GM21786 (cell line): ENCODE data around the gene NEB.
A peak's percentile ranks its signal among the peaks of the same experiment; 100 is the strongest.
"Not testable (repeated sequence)": the region's sequence is repeated elsewhere in the genome, so short reads cannot be mapped to it uniquely, and the experiment has no call there.

ENCODE experiments used
- ATAC-seq: cut with Tn5 transposase; IDR thresholded peaks from one replicate; pipeline ENCODE4 v1.9.1; 2021; ENCODE audit not compliant: unreplicated experiment

NEB gene

DNA sequence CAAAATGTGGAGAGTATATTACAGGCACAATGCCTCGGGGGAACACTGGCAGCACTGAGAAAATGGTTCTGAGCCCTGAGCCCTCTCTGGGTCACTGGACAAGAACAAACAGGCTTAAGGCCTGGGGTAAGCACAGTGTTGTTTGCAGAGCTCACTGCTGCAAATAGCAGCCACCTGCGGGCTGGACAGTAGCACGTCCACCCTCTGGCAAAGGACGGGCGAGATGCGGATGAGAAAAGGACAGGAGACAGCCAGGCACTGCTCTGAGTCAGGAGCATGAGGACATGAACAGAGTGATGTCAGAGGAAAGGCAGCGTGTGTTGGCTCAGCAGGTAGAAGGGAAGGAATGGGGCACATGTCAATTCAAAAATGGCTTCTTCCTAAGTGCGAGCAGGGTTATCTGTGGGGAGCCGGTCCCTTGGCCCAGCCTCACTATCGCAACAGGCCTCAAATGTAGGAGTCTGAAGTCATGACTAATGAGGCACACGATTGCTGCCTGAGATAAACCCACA is 25.9 kb upstream of the NEB start:
- ATAC-seq: no peak

DNA sequence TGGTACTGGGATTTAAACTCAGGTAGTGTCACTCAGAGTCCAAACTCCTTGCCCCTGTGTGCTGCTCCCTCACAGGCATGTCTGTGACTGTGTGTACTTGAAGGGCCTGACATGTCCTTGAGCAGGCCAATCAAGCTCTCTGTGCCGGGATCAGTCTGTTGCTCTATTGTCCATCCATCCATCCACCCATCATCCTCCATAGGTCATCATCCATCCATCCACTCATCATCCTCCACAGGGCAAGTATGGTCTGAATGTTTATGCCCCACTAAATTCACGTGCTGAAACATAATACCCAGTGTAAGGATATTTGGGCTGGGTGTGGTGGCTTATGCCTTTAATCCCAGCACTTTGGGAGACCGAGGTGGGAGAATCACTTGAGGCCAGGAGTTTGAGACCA is 24.5 kb upstream of the NEB start:
- ATAC-seq: no peak

DNA sequence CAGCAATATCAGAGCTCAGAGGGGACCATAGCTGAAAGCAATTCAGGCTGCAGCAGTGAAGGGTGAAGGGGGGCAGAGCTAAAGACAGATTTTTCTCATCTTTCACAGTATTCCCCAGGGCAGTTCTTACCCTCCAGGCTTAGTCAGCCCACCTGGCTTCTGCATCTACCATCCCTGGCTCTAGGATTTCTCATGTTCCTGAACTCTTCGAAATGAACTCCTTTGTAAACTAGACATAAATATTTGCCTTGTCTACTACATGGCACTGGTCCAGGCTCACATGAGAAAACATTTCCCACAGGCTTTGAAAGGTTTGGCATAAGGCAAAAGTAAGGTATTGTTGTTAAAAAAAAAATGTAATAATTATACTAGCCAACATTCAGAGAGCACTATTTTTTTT is 23.6 kb upstream of the NEB start:
- ATAC-seq: no peak

DNA sequence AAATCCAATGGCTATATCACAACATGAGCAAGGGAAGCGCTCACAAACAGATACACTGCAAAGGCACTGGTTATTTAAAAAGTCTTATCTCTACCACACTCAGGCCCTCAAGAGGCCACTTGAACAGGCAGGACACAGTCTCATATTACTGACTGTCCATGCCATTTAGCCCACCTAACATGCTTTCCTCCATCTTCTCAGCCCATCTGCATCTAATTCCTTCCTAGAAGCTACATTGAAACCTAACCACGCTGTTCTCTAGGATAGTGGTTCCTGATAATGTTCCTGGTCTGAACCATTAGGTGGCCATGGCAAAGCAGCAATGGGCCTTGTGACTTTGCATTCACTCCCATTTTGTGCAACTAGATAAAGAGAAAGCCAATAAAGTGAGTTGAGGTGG is 22.5 kb upstream of the NEB start:
- no peak for ATAC-seq

DNA sequence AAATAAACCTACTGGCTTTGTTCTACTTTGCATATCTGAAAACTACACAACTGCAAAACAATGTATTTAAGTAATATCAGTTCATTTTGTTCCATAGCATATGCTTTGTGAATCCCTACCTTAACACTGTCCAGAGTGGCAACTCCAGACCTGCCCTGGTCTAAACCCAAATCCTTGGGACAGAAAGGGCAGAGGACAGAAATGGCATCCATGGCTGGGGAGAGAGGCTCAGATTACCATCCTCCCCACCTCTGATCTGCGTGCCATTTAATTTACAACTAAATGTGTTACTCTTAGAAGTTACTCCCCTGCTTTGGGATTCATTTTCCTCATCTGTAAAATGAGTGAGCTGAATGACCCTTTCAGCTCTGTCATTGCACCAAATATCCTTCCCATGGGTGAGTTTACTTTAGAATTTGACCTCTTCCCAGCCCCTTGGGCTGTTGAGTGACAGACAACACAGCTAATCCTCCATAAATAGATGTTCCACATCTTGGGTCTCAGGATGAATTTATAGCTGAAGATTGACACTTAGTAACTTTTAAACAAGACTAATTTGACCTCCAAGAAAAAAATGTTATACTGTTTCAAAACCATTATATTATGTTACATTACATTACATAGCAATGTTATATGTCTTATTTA is 20.1 kb upstream of the NEB start:
- no peak for ATAC-seq

DNA sequence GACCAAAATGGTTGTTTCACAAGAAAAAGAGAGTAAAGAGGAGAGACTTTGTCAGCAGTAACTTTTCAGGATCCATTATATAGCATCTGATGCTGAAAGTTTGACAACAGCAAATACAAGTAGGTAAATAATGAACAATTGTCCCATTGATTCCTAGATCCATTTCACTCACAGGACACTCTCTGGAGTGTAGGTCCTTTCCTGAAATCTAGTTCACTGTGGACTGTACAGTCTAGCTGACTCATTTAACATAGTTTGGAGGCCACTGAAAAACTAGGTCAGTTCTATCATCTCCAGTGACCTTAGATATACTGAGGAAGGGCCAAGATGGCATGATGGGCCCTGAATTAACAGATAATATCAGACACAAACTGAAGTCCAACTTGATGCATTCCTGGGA is 19.3 kb upstream of the NEB start:
- no peak for ATAC-seq

DNA sequence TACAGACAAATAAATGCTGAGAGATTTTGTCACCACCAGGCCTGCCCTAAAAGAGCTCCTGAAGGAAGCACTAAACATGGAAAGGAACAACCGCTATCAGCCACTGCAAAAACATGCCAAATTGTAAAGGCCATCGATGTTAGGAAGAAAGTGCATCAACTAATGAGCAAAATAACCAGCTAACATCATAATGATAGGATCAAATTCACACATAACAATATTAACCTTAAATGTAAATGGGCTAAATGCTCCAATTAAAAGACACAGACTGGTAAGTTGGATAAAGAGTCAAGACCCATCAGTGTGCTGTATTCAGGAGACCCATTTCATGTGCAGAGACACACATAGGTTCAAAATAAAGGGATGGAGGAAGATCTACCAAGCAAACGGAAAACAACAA is 11.0 kb upstream of the NEB start:
- ATAC-seq: not testable (repeated sequence)

DNA sequence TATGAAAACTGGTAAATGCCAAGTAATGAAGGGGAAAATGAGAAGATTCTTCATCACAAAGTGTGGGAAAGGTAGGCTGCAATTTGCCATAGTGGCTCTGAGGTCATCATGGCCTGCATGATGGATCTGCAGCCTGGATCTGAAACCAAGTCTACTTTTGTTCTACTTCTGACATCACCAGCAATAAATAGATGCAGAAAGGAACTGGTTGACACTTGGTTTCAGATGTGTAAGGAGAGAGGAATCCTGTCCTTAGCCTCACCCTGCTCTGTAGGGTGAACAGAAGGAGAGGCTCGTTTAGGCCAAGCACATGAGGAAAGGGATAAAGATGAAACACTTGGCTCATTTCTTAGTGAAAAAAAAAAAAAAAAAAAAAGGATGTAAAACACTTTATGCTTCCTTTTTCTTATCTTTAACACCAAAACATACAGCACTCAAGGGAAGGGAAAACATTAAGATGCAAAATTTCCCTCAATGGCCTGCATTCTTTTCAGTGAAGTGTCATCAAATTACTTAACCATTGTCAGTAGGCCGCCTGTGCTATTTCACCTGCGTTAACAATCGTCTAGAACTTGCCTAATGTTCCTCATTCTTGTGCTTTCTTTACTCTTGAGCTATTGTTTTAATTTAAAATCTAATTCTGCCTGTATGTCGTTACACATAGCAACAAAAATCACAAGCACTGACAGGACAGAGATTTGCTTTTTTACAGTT is 3.9 kb downstream of the NEB start:
- peak; percentile 85 for ATAC-seq

DNA sequence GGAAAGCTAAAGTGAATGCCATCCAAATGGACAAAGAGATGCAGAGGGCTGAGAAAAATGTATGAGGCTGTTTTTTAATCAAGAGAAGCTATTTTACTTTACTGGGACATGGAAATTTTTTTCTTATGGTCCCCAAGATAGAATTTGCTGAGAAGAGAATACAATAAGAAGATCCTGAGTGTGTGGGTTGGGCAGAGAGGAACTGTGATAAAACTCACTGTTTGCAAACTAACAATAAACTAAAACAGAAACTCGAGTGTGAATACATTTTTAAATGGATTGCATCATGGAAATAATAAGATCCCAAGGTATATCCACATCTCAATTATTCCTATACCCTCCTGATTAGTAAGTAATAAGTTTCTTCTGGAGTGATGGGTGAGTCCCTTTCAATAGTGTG is 4.4 kb downstream of the NEB start:
- peak; percentile 27 for ATAC-seq

DNA sequence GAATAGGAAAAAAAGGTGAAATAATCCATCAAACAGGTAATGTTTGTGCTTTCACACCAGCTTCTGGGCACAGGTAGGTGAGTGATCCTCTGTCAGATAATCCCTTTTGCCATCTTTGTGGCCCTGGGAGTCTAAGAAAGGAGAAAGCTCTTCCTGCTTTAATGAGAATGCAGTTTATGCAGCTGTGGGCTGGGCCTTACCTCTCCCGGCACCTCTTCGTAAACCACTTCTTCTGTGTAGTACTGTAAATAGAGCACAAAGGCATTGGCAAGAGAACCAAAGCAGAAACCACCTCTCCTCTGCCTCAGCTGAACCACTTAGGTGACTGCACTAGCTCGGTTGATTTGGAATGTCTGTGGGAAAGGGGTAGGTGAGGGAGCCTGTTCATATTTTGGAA is 4.9 kb downstream of the NEB start:
- no peak for ATAC-seq

DNA sequence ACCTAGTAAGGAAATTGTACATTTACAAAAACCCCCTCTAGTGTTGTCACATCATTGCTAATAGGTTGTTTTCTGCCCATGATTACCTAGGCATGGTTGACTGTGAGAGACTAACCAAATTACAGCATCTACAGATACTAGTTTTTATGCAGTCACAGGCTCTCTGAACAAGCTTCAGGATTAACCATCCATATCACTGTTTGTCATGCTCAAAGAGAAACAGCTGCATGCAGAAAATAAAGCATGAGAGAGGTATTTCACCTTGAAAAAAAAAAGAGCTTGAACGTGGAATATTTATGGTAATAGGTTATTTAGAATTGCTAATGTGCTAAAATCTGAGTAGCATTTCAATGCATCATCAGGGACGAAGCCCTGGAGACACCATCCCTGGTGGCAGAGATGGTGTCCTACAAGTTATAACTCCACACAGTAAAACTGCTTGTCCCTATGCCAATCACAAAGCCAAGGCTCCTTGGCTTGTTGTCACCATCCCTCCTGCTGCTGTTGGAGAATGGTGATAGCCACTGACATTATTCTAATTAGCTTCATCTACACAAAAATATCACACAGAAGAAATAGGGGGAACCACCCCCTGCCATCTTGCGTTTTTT is 5.4 kb downstream of the NEB start:
- no peak for ATAC-seq

DNA sequence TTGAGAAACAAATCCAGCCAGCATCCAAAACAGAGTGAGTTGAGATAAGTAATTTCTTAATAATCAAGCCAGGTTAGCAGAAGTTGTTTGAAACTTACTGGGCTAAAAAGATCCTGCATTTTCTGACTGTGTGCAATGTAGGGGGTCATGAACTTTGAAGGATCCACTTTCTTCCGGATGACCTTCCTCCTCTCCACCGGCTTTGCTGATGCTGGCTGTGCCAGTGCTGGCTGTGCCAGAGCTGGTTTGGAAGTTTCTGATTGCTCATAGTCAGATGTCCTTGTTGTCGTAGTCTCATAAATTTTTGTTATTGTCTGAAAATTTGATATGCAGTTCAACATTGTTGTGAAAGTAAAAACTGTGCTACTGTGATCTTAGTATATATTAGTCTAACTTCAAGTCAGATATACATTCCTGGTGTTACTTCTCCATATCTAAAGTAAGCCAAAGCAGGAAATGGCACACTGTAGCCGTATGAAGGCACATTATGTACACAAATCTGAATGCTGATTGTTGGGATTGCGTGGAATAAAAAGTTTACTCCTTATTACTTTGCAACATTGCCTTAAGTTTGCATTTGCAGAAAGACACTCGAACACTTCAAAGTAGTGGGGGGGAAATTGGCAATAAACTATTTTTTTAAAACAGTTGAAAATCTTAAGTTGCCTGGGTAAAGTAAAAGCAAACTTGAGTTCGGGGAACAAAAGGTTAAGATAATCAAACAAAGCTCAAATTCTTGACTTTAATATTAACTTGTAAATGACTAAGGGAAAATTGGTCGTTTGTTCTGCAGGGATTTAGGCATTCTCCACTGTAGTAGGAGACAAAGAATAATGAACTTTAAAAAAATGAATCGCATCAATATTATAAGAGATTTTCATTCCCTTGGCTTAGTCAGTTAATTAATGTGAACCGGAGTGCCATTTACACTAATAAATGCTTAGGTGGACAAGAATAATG is 6.4 kb downstream of the NEB start:
- no peak for ATAC-seq

DNA sequence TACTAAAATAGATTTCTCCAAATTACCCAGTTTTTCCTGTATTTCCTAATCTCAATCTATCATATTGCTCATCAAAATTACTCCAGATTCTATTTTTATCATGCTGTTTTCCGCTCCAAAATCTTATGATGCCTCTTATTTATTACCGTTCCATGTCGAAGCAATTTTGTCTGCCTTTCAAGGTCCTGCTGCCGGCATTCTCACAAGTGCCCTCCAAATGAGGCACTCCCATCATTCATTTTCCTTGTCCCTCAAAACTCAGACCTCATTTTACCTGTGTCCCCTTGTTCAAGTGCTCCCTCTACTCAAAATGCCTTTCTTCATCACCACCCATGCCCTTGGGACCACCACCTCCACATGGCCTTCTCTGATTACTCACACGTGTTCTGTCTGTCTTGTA is 13.1 kb downstream of the NEB start:
- no peak for ATAC-seq

DNA sequence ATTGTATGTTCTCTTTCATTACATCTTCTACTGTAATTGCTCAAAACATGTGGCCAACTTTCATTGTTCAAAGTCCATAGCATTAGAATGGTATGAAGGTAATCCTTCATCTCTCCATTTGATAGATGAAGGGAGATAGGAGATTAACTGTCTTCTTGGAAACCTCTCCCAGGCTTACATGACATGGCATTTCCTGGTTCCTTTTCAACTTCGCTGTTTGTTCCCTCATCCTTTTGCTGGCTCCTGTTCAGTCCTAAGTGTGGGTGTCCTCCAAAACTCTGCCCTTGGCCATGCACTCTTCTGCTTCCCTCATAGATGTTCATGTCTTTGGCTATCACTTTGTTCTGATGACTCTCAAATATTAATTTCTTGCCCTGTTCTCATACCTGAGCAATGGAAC is 13.8 kb downstream of the NEB start:
- ATAC-seq: no peak

DNA sequence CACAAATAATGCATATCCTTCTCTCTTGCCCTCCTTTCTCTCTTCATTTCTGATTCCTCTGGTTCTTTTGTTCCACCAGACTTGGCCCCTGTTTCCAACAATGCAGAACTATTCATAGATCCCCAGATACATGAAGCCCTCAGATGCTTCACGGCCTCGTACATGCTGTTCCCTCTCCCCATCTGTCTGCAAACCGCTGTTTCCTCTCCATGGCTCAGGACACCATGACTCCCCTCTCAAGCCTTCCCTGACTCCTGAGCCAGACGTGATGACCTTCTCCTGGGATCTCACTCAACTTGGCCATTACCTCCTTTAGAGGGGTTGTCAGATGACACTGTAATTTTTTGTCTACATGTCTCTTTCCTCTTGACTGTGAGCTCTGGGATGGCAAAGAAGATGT is 15.5 kb downstream of the NEB start:
- no peak for ATAC-seq

DNA sequence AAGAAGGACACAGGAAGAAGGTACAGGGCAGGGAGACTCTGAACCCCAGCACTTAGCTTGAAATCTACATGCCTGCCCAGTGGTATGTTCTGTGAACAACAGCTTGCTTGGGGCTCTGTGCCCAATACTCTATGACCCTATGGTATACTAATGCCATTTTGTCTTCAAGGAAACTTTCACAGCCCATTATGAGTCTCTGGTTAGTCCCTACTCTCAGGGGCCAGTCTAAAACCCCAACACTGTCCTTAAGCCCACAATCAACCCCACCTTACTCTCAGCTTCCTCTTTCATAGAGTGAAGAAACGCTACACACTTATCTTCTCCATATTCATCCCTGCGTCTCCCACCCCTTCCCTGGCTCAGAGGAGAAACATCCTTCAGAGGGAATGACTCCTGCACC is 16.0 kb downstream of the NEB start:
- ATAC-seq: no peak

DNA sequence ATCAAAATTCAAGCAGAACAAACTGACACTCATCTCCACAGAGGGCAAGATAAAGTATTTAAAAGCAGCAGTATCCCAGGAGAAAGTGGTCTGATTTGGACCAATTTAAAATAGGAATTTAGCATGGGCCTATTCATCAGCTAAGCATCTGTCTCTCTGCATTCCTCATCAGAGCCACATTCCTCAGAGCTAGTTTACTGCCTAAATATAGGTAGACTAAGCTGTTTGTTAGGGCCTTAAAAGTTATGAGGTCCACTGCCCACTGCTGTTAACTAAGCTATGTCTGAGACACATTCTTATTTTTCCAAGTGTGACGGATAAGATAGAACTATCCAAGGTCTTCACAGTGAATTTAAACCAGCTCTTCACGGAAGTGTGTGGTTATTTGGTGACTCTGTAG is 17.6 kb downstream of the NEB start:
- no peak for ATAC-seq

DNA sequence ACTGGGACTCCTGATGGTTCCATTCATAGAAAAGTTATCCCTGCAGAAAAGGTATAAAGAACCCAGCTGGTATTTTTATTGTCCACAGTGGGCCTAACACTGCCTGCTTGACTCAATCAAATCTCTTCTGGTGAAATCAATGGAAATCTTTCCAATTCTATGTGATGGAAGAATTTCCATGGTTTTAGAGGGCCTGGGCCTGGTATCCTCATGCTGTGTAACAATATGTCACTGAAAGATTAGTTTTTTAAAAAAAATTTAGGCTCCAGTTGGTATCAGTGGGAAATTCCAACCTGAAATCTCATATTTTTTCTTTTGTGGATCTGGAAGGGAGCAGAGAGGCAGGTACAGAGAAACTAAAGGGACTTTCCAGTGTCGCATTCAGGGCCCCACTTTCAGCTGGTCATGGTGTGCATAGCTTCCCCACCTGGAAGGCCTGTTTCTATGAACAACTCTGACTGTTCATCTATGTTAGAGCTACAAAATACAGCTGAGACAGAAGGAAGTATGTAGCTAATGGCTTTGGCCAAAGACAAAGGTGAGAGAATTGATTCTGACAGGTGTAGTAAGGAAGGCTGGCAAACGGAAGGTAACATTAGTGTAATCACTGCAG is 20.9 kb downstream of the NEB start:
- ATAC-seq: no peak

DNA sequence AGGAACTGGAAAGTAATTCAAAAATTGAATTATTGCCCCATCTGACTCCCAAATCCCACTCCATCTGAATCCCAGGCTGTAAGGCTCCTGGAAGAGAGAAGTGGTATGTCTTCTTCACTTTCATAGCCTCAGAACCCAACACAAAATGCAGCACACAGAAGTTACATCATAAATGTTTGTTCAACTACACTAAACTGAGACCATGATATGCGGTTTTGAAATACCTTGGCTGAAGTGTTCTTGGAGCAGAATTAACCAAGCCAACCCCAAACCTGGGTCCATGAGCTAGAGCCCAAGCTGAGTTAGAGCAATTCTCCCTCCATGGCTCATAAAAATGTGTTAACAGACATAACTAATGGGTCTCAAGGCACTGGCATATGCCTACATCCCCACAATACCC is 23.3 kb downstream of the NEB start:
- ATAC-seq: no peak

DNA sequence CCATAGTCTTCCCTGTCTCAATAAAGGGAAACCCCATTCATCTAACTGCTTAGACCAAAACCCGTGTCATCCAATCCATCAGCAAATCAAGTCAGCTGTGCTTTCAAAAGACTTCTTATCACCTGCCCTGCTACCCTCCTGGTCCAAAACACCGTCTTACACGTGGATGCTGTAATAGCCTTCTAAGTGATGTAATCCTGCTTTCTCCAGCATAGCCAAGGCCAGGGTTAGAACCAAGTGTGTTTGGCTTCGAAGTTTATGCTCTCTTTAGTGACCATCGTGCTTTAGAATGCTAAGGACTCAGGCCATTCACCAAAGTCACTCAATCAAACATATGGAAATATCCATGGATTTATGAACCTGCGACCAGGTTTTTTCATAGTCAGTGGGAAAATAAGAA is 25.5 kb downstream of the NEB start:
- no peak for ATAC-seq

DNA sequence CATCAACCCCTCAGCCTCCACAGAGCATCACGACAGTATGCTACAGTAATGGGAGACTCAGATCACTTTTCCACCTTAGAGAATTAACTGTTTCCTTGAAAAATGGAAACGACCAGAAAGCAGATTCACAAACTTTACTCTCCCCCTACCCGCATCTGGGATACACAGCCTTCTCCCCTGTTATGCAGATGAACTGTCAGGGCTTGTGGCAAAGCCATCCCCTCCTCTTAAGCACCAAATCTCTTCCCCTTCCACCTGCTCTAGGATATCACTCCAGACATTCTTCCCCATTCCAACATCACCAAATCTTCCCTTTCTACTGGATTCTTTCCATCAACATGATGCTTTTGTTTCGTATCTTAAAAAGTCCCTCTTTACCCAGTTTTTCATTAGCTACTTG is 26.4 kb downstream of the NEB start:
- no peak for ATAC-seq
